ENCODE data around the gene TDRD1. TPM values are rescaled to one million over a fixed set of nuclear protein-coding genes. Genes with fewer than 3 reads are reported as not detected.

TDRD1 gene
- total RNA-seq, 2 donors from 2014 or later: 0.05 to 0.57 TPM

- Histone ChIP-seq H3K4me1 (no peaks in the 10 kb centered on the region), H3K27me3 (no peaks in the 10 kb centered on the region), H3K9me3 (no peaks in the 10 kb centered on the region), H3K9ac (ENCODE audit: low read depth in 2 of 2, low read length in 2 of 2) (no peak overlapping the region), H3K36me3 (no peaks in the 10 kb centered on the region), H3K4me3 (no peak overlapping the region), H3K27ac (no peak overlapping the region)
- intact Hi-C loops (cut with DNase I): no loop called here
- no peak for DNase-seq
- no peak for TF ChIP-seq CTCF (IDR thresholded peaks at IDR 0.05)
Observed at GRCh38 chr10:114184276-114184675, 5.1 kb downstream of the TDRD1 start.

- Histone ChIP-seq H3K4me1 (no peaks in the 10 kb centered on the region), H3K27me3 (no peaks in the 10 kb centered on the region), H3K36me3 (no peaks in the 10 kb centered on the region), H3K9me3 (no peaks in the 10 kb centered on the region), H3K4me3 (no peak overlapping the region), H3K9ac (ENCODE audit: low read depth in 2 of 2, low read length in 2 of 2) (no peak overlapping the region), H3K27ac (no peak overlapping the region)
- DNase-seq: no peak
- no peak for TF ChIP-seq CTCF (IDR thresholded peaks at IDR 0.05)
- intact Hi-C loops (cut with DNase I): no loop called here
Observed at GRCh38 chr10:114188001-114188400, 8.8 kb downstream of the TDRD1 start.

- no peak for DNase-seq
- Histone ChIP-seq H3K9ac (ENCODE audit: low read depth in 2 of 2, low read length in 2 of 2) (no peak overlapping the region), H3K27me3 (no peaks in the 10 kb centered on the region), H3K27ac (no peak overlapping the region), H3K9me3 (no peaks in the 10 kb centered on the region), H3K4me1 (no peaks in the 10 kb centered on the region), H3K36me3 (no peaks in the 10 kb centered on the region), H3K4me3 (no peak overlapping the region)
- intact Hi-C loops (cut with DNase I): no loop called here
- no peak for TF ChIP-seq CTCF (IDR thresholded peaks at IDR 0.05)
Observed at GRCh38 chr10:114188900-114189299, 9.7 kb downstream of the TDRD1 start.

- Histone ChIP-seq H3K36me3 (no peaks in the 10 kb centered on the region), H3K27me3 (no peaks in the 10 kb centered on the region), H3K4me1 (no peaks in the 10 kb centered on the region), H3K9ac (ENCODE audit: low read depth in 2 of 2, low read length in 2 of 2) (no peak overlapping the region), H3K9me3 (no peaks in the 10 kb centered on the region), H3K27ac (no peak overlapping the region), H3K4me3 (no peak overlapping the region)
- TF ChIP-seq CTCF (IDR thresholded peaks at IDR 0.05): no peak
- DNase-seq: no peak
- intact Hi-C loops (cut with DNase I): no loop called here
Observed at GRCh38 chr10:114189700-114190099, 10.5 kb downstream of the TDRD1 start.

- H3K9me3 ChIP-seq: no peaks in the 10 kb centered on the region
- intact Hi-C loops (cut with DNase I): no loop called here
- no peak for DNase-seq
- no peak overlapping the region for H3K27ac ChIP-seq
- TF ChIP-seq CTCF (IDR thresholded peaks at IDR 0.05): no peak
- no peaks in the 10 kb centered on the region for H3K4me1 ChIP-seq
- no peak overlapping the region for H3K9ac ChIP-seq (ENCODE audit: low read depth in 2 of 2, low read length in 2 of 2)
- H3K36me3 ChIP-seq: no peaks in the 10 kb centered on the region
- no peaks in the 10 kb centered on the region for H3K27me3 ChIP-seq
- no peak overlapping the region for H3K4me3 ChIP-seq
Observed at GRCh38 chr10:114195079-114195478, 15.9 kb downstream of the TDRD1 start.

- intact Hi-C loops (cut with DNase I): no loop called here
- Histone ChIP-seq H3K27me3 (no peaks in the 10 kb centered on the region), H3K4me1 (no peaks in the 10 kb centered on the region), H3K9me3 (no peaks in the 10 kb centered on the region), H3K27ac (no peak overlapping the region), H3K36me3 (no peaks in the 10 kb centered on the region), H3K4me3 (no peak overlapping the region), H3K9ac (ENCODE audit: low read depth in 2 of 2, low read length in 2 of 2) (no peak overlapping the region)
- no peak for TF ChIP-seq CTCF (IDR thresholded peaks at IDR 0.05)
- DNase-seq: no peak
Observed at GRCh38 chr10:114199239-114199638, 20.1 kb downstream of the TDRD1 start.
